GM18870 (cell line): ENCODE measurements around the gene RNF34.

Experiments
- ATAC-seq: cut with Tn5 transposase; IDR thresholded peaks from one replicate; pipeline ENCODE4 v1.9.1; 2021; ENCODE audit warnings: moderate library complexity; ENCODE audit not compliant: unreplicated experiment

The RNF34 gene

DNA sequence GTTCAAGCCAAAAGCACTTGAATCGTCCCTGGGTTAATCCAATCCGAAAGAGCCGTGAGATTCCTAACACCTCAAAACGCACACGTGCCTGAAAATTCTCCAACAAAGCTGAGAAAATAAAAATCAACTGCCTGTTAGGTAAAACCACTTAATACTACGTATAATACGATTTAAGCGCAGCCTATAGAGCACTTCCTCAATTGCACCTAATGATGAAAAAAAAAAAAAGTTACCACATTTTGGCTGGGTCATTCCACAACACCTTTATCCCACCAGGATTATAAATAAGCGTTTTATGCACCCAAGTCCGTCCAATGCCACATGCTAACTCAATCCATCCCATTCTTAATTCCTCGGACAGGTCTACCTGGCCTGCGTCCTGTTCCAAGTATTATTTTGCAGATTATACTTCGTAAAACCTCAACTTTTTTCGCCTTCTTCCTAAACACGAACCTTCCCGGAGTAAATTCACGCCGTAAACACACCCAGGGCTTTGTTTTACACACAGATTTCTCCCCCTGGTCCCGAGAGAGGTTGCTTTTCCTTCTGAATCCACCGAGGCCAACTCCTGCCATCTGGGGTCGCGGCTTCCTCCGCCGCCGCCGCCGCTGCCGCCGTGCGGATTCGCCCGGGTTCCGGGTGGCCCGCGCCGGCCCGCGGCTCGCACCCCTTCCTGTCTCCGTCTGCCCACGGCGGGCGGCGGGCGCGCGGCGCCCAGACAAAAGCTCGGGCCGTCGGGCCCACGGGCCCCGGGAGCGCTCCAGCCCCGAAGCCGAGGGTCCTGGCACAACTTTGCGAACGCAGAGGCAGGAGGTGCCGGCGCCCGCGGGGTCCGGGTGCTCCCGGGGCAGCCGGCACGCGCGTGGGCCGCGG lies 66.2 kb downstream of the RNF34 start:
- no peak for ATAC-seq

DNA sequence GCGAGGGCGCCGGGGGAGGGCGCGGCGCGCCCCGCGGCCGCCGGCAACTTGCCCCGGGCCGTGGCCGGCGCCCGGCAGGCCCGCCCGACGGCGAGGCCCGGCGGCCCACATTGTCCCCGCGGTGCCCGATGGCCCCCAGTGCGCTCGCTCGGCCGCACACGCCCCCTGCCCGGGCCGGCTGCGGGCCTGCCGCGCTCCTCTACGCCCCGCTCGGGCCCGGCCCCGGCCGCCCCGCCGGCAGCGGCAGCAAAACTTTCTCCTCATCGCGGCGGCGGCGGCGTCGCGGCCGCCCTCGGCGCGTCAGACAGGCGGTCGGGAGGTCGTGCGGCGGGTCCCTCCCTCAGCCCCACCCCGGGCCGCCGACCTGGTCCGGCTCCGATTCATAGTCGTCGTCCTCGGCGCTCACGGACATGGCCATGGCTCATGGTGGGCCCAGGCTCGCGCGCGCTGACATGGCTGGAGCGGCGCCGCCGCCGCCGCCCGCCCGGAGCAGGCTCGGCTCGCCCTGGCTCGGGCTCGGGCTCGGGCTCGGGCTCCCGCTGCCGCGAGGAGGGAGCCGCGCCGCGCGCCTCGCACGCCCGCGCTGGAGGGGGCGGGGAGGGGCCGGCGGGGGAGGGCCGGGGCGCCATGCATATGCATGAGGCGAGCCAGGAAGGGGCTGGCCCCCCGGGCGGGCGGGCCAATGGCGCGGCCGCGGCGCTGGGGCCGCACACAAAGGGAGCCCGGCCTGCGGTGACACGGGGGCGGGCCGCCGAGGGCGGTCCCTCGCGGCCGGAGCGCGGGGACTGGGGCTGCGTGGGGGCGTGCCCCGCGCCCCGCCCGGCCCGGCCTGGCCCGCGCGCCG lies 67.1 kb downstream of the RNF34 start:
- ATAC-seq = peak; percentile 41

DNA sequence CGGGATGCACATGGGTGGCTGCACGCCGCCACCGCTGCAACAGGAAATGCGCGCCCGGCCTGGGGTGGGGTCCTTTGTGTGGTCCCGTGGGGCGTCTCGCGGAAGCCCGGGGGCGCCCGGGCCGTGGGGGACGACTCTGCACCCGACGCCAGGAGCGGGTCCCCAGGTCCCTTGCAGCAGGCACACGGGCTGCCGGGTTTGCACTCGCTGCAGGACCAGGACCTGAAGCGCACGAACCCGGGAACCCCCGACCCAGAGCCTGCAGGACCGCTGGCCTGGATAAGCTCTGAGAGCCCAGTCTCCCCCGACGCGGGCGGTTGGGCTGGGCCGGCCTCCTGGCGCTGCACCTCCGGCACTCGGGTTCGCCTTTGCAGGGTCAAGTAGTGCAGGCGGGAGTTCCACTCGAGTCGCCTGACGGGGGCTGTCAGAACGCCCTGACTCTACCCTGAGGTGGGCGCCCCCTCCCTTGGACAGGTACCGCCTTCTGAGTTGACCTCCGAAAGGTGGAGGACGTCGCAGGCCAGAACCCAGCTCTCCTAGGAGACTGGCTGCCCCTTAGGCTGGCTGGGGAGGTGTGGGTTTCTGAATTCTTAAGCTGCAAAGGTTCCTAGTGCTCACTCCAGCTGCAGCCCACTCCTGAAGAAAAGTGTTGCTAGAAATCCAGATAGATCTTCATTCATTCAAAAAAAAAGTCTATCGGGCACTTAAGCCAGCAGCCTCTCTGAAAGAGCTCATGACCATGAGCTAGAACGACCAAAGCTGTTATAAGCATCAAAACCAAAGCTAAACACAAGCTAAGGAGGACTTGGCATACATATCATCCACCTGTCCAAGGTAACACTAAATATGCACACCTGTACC lies 68.0 kb downstream of the RNF34 start:
- ATAC-seq = peak; percentile 24

DNA sequence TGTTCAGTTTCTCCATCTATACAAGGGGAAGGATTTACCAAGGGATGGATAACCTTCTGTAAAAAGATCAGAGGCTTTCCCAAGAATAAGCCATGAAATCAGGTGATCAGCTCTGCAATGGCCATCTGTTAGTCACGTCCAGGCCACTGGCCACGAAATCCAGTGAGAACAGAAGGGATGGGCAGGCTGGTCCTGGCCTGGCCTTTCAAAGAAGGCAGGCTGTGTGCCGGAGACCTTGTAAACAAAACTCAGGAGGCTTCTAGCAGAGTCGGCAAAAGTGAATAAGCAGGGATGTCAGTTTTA lies 68.5 kb downstream of the RNF34 start:
- ATAC-seq = no peak

DNA sequence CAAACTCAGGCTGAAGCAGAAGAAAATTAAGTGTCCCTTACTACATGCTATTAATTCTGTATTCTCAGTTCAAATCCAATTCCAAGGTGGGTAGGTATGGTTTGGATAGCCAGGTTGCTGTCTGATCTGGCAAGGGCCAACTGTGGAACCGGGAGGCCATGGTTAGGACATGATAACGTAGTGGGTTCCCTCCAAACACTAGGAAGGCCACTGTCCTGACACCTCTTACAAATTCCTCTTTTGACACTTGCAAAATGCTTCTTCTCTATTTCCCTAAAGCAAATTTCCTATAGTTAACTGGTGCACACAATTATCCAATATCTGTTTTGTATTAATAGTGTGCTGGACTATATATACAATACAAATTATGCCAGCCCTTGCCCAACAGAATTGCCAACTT lies 70.8 kb downstream of the RNF34 start:
- no peak for ATAC-seq

DNA sequence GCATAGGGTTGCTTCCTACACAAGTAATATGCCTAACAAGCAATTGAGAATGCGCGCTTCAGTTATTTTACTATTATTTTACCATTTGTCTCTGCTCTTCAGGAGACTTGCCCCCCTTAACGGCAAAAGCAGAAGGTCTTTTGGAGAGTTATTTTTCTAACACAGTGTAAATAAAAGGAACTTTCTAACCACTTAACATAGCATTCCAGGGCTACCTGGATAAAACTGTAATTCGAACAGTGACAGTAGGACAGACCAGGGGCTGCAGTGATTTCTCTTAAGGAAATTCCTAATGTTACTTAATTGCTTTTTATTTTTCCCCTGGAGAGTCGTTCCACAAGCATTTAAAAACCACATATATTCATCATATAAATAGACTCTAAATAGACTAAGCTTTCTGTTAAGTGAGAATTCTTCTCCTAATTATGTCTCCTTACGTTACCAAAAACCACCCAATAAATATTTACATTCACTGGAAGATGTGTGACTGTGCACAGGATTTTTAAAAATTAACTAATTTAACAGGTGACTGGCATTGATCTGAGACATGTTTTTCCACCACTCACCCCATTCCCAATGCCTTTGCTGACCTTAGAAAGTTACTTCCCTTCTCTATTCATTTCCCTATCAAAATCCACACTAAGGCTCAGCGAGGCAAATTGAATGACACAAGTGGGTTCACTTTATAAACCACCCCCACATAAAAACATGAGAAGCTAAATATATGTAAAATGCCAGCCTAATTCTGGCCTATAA lies 72.4 kb downstream of the RNF34 start:
- ATAC-seq = no peak
